Neural crest cell (in vitro differentiated cells): ENCODE measurements around the gene GADD45A. TPM values are rescaled to one million over a fixed set of nuclear protein-coding genes. Genes with fewer than 3 reads are reported as not detected.
A peak's percentile ranks its signal among the peaks of the same experiment; 100 is the strongest.

Experiments used
- DNase-seq: peaks from one replicate; pipeline ENCODE4 v3.0.0; 2021; ENCODE audit warnings: low read depth, mixed read lengths, low spot score
- H3K27ac Mint-ChIP-seq: one replicate; pipeline ENCODE4 v1.8.0; 2021; ENCODE audit warnings: mild to moderate bottlenecking, mixed read lengths; ENCODE audit not compliant: unreplicated experiment
- H3K27me3 Mint-ChIP-seq: 2 replicates; pipeline ENCODE4 v1.8.0; 2021; ENCODE audit warnings: low read depth, mild to moderate bottlenecking, mixed read lengths
- H3K36me3 Mint-ChIP-seq: 2 replicates; pipeline ENCODE4 v1.8.0; 2021; ENCODE audit warnings: low read depth, mild to moderate bottlenecking, mixed read lengths
- H3K4me1 Mint-ChIP-seq: 2 replicates; pipeline ENCODE4 v1.8.0; 2021; ENCODE audit warnings: mixed read lengths
- H3K4me3 Mint-ChIP-seq: one replicate; pipeline ENCODE4 v1.8.0; 2021; ENCODE audit warnings: mild to moderate bottlenecking, mixed read lengths
- H3K9me3 Mint-ChIP-seq: 2 replicates; pipeline ENCODE4 v1.8.0; 2021; ENCODE audit warnings: mixed read lengths
- CTCF ChIP-seq: fragments of 200-600 bp; sonication (generic); conservative IDR thresholded peaks from 2 replicates; pipeline ENCODE4 v1.5.0; 2021; ENCODE audit warnings: antibody characterized with exemption, mild to moderate bottlenecking
- total RNA-seq: library from RNA; stranded (reverse); gene quantifications from 2 replicates; pipeline ENCODE4 v1.2.1, GENCODE V29; 2021

The GADD45A gene
- total RNA-seq, 1 donor from 2014 or later = 17.8 TPM

DNA sequence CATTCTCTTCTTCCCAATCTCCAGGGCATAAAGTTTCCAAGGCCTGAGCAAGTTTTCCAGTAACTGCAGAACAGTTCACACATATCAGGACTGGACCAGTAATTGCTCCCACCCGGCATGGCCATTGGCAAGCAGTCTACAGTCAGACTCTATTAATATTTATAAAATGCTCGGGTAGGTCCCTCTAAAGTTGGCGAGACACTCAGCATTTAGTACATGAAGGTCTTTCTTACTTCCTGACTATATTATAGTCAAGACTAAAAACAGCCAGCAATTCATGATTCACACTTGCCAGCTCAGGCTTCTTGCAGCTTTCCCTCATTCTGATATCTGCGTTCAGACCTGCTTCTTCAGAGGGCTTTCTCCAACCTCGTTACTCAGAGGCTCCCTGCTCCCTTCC lies 25.4 kb downstream of the GADD45A start:
- H3K27me3 Mint-ChIP-seq = no peaks in the 10 kb centered on the region
- H3K27ac Mint-ChIP-seq = peak overlapping the region; percentile 72
- no peak for TF ChIP-seq CTCF
- no peaks in the 10 kb centered on the region for H3K36me3 Mint-ChIP-seq
- DNase-seq = no peak
- no peak overlapping the region for H3K4me3 Mint-ChIP-seq
- H3K4me1 Mint-ChIP-seq = peaks cover 21% of the 10 kb centered on the region
- no peaks in the 10 kb centered on the region for H3K9me3 Mint-ChIP-seq

DNA sequence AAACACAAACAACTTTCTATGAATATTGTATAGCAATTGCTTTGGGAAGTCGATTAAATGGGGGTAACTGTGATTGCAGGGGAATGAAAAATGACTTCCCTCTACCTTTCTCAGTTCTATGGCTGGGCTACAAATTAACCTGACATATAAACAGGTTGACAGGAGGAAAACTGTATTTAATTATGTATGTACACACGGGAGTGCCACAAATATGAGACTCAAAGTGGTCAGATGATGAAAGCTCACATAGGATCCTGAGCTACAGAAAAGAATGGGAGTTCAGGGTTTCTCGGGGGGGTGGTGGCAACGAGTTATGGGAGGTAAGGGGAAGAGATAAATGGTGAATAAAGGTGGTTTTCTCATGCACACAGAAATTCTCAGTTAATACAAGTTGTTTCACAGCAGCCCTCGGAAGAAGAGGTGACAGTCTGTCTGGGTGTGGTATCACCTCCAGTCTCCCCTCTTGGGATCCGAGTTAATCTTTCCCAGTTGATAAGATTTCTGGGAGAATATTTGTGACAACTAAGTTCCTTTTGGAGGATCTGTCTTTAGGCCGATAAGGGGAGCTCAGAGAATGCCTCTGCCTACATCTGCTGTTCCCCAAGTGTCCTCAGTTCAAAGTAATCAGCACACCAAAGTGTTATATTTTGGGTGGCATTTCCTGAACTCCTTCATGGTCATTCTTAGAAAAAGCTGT lies 26.3 kb downstream of the GADD45A start:
- Mint-ChIP-seq H3K27me3 (no peaks in the 10 kb centered on the region), H3K9me3 (no peaks in the 10 kb centered on the region), H3K4me1 (peaks cover 21% of the 10 kb centered on the region), H3K27ac (no peak overlapping the region), H3K36me3 (no peaks in the 10 kb centered on the region), H3K4me3 (no peak overlapping the region)
- no peak for TF ChIP-seq CTCF
- DNase-seq = no peak

- Mint-ChIP-seq H3K4me1 (peaks cover 21% of the 10 kb centered on the region), H3K36me3 (no peaks in the 10 kb centered on the region), H3K27ac (no peak overlapping the region), H3K9me3 (no peaks in the 10 kb centered on the region), H3K27me3 (no peaks in the 10 kb centered on the region), H3K4me3 (no peak overlapping the region)
- DNase-seq = no peak
- TF ChIP-seq CTCF = no peak
Measured at GRCh38 chr1:67711855-67712212, 26.8 kb downstream of the GADD45A start.

DNA sequence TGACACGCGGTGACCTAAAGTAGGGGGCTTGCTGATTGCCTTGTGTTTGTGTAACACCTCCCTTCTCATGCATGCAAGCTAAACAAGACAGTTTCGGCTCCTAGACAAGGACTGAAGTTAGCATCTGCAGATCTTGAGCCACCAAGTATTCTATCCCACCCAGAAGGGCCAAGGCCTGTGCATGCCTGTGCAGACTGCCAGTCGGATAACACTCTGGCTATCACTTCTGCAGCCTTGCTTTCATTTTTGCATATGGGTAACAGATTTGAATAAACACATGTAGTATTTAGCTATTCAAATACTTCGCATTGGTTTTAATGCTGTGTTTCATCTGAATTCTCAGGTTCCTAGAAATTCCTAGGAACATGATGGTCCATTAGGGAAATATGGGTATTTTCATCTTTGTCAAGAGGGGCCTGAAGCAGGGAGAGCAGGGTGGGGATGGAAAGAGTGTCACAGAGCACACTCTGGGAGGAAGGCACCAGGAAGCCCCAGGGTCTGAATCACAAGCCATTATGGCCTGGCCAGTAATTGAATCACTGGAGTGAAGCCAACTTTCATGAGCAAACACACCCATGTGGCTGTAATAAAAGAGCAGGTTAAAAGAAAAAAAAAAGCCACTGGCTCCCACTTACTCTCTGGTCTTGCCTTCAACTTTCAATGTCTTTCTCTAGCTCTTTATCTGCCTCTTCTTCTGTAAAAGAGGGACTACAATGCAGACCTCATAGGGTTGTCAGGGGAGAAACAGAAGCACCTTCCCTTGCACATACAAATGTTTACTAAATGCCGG lies 28.3 kb downstream of the GADD45A start:
- peaks cover 21% of the 10 kb centered on the region for H3K4me1 Mint-ChIP-seq

GRCh38 chr1:67715819-67716218 lies 30.8 kb downstream of the GADD45A start:
- peaks cover 21% of the 10 kb centered on the region for H3K4me1 Mint-ChIP-seq
- no peak for DNase-seq
- H3K9me3 Mint-ChIP-seq = no peaks in the 10 kb centered on the region
- H3K36me3 Mint-ChIP-seq = no peaks in the 10 kb centered on the region
- H3K4me3 Mint-ChIP-seq = no peak overlapping the region
- no peaks in the 10 kb centered on the region for H3K27me3 Mint-ChIP-seq
- no peak for TF ChIP-seq CTCF
- H3K27ac Mint-ChIP-seq = no peak overlapping the region

More for the DNA sequence above, 28.3 kb downstream of the GADD45A start:
- Mint-ChIP-seq H3K4me3 (no peak overlapping the region), H3K27ac (no peak overlapping the region), H3K36me3 (no peaks in the 10 kb centered on the region), H3K9me3 (no peaks in the 10 kb centered on the region), H3K27me3 (no peaks in the 10 kb centered on the region)
- no peak for TF ChIP-seq CTCF
- no peak for DNase-seq
